NAMALWA (cell line): ENCODE results near the gene GRID1.

Source experiments
- DNase-seq: peaks from one replicate; pipeline ENCODE4 v3.0.0-alpha.2; 2015; ENCODE audit warnings: low spot score

GRID1 gene

GRCh38 chr10:85922356-85923129 is 444.1 kb downstream of the GRID1 start:
- no peak for DNase-seq

- DNase-seq = no peak
These were observed 444.8 kb downstream of the GRID1 start for GRCh38 chr10:85921789-85922188.

GRCh38 chr10:85920311-85920710 is 446.3 kb downstream of the GRID1 start:
- DNase-seq = no peak

- DNase-seq = no peak
These were observed 447.0 kb downstream of the GRID1 start for GRCh38 chr10:85919491-85920021.

- DNase-seq = no peak
These were observed 448.2 kb downstream of the GRID1 start for GRCh38 chr10:85918371-85918770.

GRCh38 chr10:85917601-85918000 is 449.0 kb downstream of the GRID1 start:
- no peak for DNase-seq

- no peak for DNase-seq
These were observed 449.5 kb downstream of the GRID1 start for GRCh38 chr10:85916994-85917573.

GRCh38 chr10:85916286-85916685 is 450.3 kb downstream of the GRID1 start:
- no peak for DNase-seq

- DNase-seq = no peak
These were observed 451.2 kb downstream of the GRID1 start for GRCh38 chr10:85915245-85915846.

- DNase-seq = no peak
These were observed 451.9 kb downstream of the GRID1 start for GRCh38 chr10:85914720-85915119.

- no peak for DNase-seq
These were observed 458.1 kb downstream of the GRID1 start for GRCh38 chr10:85908462-85908861.

- DNase-seq = no peak
These were observed 464.5 kb downstream of the GRID1 start for GRCh38 chr10:85902051-85902450.

GRCh38 chr10:85901599-85901998 is 465.0 kb downstream of the GRID1 start:
- no peak for DNase-seq

- no peak for DNase-seq
These were observed 466.1 kb downstream of the GRID1 start for GRCh38 chr10:85900487-85900886.

GRCh38 chr10:85900061-85900460 is 466.5 kb downstream of the GRID1 start:
- no peak for DNase-seq

GRCh38 chr10:85891472-85891871 is 475.1 kb downstream of the GRID1 start:
- DNase-seq = no peak

GRCh38 chr10:85888559-85888958 is 478.0 kb downstream of the GRID1 start:
- DNase-seq = no peak

- no peak for DNase-seq
These were observed 478.6 kb downstream of the GRID1 start for GRCh38 chr10:85888004-85888403.

GRCh38 chr10:85874208-85874607 is 492.4 kb downstream of the GRID1 start:
- no peak for DNase-seq

GRCh38 chr10:85873063-85873462 is 493.5 kb downstream of the GRID1 start:
- no peak for DNase-seq

- no peak for DNase-seq
These were observed 497.7 kb downstream of the GRID1 start for GRCh38 chr10:85868627-85869499.

- DNase-seq = no peak
These were observed 501.6 kb downstream of the GRID1 start for GRCh38 chr10:85864868-85865526.
